GM23338 (cell line): ENCODE measurements around the gene RAC2.

ENCODE experiments used
- CREB1 ChIP-seq: fragments of 250-450 bp; sonication (Bioruptor Pico); IDR thresholded peaks from 2 replicates; pipeline ENCODE4 v1.5.0; 2020; ENCODE audit warnings: low read depth, mild to moderate bottlenecking, moderate library complexity
- CTCF ChIP-seq, 2 experiments: fragments of 200-600 bp in 1 of 2; sonication (generic) in 1 of 2; conservative IDR thresholded peaks; 2 replicates each; pipeline versions ENCODE4 v1.5.1 to v1.6.1; 2016 to 2017; ENCODE audit warnings: antibody characterized with exemption in 2 of 2, low read depth in 2 of 2, mild to moderate bottlenecking in 2 of 2, moderate library complexity in 1 of 2
- EZH2 ChIP-seq: fragments of 200-600 bp; sonication (generic); IDR thresholded peaks from one replicate; pipeline ENCODE4 v1.8.0; 2017; ENCODE audit warnings: antibody characterized with exemption, mild to moderate bottlenecking, low read depth; ENCODE audit not compliant: unreplicated experiment
- EZH2phosphoT487 ChIP-seq: fragments of 200-600 bp; sonication (generic); IDR thresholded peaks from one replicate; pipeline ENCODE4 v1.8.1; 2018; ENCODE audit warnings: antibody characterized with exemption; ENCODE audit not compliant: unreplicated experiment
- POLR2AphosphoS5 ChIP-seq: IDR thresholded peaks from 2 replicates; pipeline ENCODE4 v1.6.1; 2016; ENCODE audit warnings: antibody characterized with exemption, low read depth
- REST ChIP-seq: IDR thresholded peaks from one replicate; pipeline ENCODE4 v1.6.1; 2018; ENCODE audit warnings: antibody characterized with exemption; ENCODE audit not compliant: unreplicated experiment
- STAT1 ChIP-seq: IDR thresholded peaks from one replicate; pipeline ENCODE4 v1.6.1; 2016; ENCODE audit warnings: antibody characterized with exemption; ENCODE audit not compliant: unreplicated experiment
- ZNF331 ChIP-seq: fragments of 250-450 bp; sonication (Bioruptor Pico); IDR thresholded peaks from 2 replicates; pipeline ENCODE4 v1.5.0; 2020; ENCODE audit warnings: low read depth, mild to moderate bottlenecking, moderate library complexity
- ZNF462 ChIP-seq: fragments of 250-450 bp; sonication (Bioruptor Pico); IDR thresholded peaks from 2 replicates; pipeline ENCODE4 v1.5.0; 2020; ENCODE audit warnings: mild to moderate bottlenecking, moderate library complexity

GRCh38 chr22:37274380-37274862 lies 30.4 kb upstream of the RAC2 start:
- TF ChIP-seq CTCF (conservative IDR thresholded peaks at IDR 0.05; ENCODE audit: low read depth in 2 of 2) (no peak), STAT1 (no peak), POLR2AphosphoS5 (no peak), EZH2phosphoT487 (no peak), REST (no peak), CREB1 (CRISPR knock-in tag) (no peak), EZH2 (no peak), ZNF331 (CRISPR knock-in tag) (no peak), ZNF462 (no peak)
